OCI-M1 (cell line): ENCODE data around the gene LRRC17.
"Not testable (repeated sequence)": the region's sequence is repeated elsewhere in the genome, so short reads cannot be mapped to it uniquely, and the experiment has no call there.

Experiments
- DNase-seq: peaks from one replicate; lab custom pipeline; 2025; lab: John Stamatoyannopoulos, UW

LRRC17 gene

DNA sequence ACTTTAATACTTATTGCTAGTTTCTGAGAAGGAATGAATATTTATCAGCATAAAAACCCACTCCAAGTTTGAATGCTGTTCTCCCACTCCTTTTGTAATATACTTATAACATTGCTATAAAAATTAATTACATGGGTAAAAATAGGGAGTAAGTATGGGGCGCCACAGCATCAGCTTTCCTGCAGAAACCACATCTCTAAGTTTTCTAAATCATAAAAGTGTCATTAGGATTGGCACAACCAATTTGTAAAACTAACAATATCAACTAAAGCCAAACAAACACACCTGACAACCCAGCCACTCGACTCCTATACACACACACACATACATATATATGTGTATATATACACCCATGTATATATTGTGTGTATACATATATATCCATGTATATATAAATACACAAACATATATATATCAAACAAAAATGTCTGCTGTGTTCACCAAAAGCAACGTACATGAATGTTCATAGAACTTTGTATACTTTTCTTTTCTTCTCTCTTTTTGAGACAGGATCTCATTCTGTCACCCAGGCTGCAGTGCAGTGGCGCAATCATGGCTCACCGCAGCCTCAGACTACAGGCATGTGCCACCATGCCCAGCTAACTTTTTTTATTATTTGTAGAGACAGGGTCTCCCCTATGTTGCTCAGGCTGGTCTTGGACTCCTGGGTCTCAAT, 14.8 kb upstream of the LRRC17 start:
- no peak for DNase-seq

DNA sequence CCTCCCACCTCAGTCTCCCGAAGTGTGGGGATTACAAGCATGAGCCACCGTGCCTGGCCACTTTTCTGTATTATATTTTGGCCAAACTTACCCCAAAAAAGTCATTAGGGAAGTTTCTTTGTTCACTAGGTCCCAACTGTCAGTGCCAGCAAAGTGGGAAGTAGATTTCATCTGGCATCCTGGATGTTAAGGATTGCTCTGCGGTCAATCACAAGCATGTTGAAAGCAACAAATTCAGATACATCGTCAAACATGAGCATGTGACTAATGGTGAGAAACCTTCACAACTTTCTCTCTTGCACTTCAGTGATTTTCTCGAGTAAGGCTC, 14.3 kb upstream of the LRRC17 start:
- no peak for DNase-seq

DNA sequence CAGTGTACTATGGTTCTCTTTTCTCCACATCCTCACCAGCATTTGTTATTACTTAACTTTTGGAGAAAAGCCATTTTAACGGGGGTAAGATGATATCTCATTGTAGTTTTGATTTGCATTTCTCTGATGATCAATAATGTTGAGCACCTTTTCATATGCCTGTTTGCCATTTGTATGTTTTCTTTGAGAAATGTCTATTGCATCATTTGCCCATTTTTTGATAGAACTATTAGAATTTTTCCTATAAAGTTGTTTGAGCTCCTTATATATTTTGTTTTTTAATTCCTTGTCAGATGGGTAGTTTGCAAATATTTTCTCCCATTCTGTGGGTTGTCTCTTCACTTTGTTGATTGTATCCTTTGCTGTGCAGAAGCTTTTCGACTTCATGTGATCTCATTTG, 10.7 kb upstream of the LRRC17 start:
- DNase-seq = not testable (repeated sequence)

DNA sequence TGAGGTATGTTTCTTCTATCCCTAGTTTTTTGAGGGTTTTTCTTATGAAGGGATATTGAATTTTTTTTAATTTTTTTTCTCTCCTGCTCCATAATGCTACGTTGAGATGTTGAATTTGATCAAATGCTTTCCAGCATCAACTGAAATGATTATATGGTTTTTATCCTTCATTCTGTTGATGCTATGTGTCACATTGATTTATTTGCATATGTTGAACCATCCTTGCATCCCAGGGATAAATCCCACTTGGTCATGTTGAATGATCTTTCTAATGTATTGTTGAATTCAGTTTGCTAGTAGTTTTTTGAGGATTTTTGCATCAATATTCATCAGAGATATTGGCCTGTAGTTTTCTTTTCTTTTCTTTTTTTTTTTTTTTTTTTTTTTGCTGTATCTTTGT, 9.2 kb upstream of the LRRC17 start:
- DNase-seq = not testable (repeated sequence)

DNA sequence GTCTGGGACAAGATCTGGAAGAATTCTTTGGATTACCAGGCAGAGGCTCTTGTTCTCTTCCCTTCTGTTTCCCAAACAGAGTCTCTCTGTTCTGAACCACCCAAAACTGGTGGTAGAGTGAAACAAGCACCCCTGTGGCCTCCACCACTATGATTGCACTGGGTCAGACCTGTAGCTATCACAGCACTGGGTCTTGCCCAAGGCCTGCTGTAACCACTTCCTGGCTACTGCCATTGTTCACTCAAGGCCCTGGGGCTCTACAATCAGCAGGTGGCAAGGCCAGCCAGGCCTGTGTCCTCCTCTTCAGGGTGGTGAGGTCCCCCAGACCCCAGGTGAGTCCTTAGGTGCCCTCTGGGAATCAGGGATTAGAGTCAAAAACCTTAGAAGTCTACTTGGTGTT, 4.1 kb upstream of the LRRC17 start:
- no peak for DNase-seq

DNA sequence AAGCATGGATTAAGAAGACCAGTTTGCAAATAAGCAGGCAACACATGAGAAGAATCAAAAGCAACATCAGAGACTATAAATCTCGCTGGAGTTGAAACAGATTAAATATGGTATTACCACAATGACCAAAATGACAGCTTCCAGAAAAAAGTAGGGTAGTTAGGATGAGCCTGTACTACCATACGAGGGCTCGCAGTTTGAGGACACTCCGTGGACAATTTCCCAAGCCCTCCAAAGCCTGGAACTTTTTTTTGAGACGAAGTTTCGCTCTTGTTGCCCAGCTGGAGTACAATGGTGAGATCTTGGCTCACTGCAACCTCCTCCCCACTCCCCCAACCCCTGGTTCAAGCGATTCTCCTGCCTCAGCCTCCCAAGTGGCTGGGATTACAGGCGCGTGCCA, 1.0 kb downstream of the LRRC17 start:
- no peak for DNase-seq

DNA sequence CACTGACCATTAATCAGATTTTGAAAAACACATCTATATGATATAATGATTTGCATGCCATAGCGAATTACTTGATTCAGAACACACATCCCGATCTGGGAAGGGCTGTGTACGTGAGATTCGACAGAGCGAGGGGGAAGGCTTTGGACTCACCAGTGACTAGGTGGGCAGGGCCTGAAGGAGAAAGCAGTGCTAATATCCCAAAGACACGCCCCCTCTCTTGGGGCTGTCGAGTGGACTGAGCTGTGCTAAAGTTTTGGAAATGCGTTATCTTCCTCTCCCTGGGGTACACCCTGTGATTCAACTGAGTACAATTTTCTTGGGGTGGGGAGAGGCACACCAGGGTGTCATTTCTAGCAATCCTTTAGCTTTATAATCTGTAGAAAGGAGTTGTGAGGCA, 1.8 kb downstream of the LRRC17 start:
- DNase-seq = no peak

DNA sequence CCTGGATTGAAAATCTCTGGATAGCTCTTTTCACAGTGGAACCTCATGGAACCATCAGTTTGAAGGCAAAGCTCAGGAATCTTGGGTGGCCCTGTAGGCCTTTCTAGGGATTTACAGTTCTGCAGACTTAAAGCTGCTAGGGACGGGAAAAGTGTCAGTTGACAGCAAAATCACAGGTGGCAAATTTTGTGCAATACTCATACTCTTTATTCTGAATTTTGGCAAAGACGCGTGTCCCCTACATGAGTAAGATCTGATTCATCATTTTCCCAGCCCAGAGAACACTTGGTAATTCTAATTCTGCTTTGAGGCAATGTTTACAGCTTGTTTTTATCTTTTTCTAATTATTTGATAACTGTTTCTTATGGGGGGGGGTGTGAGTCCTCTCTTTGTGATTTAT, 3.6 kb downstream of the LRRC17 start:
- no peak for DNase-seq

DNA sequence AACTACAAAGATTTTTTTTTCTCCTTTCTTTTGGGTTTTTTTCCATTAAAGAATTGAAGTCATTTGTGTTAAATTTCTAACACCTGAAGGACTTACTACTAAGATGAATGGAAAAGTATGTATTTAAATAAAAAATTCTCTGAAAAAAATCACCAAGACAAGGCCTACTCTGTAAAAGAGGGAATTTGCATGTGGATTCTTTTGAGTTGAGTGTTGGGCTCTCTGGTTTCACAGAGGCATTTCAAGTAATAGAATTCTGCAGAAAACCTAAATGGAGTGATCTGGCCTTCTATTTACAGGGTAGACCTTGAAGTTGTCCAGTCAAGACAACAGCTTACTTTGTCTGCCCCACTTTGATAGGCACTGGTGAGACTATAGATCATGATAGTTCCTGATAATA, 4.1 kb downstream of the LRRC17 start:
- no peak for DNase-seq

DNA sequence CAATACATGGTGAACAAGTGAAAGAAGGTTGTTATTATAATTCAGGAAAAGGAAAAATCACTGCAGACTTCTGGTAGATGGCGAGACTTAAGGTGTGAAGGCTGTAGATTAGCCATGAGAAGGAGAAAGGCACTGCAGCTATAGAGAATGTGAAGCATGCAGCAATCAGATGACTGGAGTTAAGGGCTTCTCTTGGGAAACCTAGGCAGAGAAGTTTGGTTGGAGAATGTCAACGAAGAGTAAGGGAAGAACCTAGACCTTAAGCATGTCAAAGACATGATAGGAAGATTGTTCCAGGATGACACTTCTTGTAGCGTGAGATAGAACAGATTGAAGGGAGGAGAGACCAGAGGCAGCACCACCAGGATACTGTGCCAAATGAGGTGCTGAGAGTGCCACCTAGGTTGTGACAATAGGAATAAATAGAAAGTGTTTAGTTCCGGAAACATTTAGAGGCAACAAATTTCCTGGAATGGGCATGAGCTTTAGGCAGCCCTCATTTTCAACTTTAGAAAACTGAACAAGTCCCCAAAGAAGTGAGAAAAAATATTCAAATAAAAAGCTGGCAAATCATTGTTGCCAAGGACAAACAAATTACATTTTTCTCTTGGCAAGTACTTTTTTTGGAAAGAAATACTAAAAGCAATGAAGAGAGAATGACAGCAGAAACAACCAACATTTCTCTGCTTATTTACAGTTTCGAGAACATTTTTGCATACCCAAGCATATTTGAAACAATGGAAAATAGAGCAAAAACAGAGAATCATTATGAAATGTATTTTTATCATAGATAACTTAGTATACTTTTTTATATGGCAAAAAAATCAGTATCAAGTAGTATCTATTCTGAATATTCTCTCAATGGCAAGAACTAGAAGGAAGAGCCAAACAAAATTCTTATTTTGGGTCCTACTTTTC, 4.9 kb downstream of the LRRC17 start:
- peak; percentile 29 for DNase-seq

DNA sequence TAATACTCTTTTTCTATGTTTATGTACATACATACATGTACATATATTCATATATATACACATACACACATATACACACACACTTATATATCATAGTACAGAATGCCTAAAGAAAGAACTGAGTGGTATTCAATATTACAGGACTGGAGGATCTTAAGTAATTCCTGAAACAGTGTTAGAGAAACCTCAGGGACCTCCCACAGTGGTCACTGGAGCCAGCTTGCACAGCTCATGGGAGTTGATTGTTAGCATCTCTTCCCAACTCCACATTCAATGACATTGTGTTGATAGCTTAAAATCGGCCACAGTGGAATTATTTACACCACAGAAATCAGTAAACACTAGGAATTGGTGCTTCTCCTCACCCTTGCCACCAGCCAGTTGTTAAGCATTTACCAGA, 6.0 kb downstream of the LRRC17 start:
- DNase-seq = no peak

DNA sequence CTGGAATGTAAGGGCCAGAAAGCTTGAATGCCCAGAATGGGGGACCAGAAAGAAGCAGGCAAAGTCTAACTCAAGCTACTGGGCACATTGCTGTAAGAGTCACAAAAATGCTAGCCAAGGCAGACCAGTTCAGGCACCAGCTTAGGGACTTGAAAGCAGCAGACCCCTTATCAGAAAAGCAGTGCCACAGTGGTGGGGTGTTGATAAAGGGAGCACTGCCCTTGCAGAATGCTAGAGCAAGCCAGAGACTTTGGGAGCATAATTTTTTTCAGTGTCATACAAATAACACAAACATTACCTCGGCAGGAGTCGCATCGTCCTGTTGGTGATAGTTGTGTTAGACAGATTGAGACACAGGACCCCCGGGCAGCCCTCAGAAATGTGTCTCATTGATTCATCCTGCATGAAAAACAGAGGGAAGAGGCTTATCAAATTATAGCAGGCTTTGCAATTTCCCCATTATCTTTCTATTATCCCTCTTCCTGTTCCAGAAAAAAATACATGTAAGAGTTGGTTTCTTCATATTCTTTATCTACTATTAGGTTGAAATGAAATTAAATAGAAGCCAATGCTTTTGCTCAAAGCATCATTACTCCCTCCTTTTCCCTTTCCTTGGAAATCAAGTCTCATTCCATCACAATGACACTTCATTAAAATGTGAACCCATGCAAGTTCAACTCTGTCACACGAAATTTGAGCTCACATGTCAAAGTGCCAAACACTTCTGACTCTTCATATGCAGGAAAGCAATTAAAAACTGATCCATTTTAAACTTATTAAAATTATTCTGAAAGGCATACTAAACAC, 13.4 kb downstream of the LRRC17 start:
- DNase-seq = peak; percentile 55

DNA sequence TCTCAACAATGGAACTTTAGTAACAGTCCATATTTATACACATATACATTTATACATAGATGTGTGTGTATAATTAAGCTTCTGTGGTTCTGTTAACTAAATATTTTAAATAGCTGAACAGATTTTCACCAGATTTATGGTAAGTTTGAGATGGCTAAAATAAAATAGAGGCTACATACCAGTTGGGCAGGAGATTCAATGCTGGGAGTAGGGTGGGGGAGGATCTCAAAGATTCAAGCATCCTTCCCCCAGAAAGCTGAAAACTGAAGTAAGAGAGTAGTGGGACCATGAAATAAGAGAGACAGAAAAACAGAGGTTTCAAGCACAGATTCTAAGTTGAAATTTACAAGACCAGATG, 14.0 kb downstream of the LRRC17 start:
- DNase-seq = no peak

DNA sequence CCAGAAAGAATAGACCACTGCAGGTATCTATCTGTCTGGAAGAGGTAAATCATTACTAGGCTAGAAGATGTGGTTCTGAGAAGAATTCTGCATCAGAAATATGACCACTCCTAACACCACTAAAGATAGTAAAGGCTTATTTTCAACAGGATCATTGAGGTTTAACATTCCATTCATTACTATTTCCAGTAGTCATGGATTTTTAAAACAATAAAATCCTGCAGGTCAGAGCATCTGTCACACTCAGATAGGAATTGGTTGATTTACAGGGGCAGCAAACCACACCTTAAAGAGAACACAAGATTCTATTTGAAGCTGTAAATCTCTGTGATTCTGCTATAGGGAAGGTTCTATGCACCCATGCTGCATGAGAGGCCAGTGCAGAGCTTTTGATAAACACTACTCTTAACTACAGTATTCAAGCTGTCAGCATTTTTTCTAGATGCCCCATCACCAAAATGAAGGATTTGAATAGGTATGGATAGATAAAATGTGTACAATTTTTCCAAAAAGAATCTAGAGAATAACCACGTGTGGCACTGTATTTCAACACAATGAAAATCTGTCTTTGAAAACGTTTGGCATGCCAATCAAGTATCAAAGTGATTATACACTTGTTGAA, 14.6 kb downstream of the LRRC17 start:
- no peak for DNase-seq

DNA sequence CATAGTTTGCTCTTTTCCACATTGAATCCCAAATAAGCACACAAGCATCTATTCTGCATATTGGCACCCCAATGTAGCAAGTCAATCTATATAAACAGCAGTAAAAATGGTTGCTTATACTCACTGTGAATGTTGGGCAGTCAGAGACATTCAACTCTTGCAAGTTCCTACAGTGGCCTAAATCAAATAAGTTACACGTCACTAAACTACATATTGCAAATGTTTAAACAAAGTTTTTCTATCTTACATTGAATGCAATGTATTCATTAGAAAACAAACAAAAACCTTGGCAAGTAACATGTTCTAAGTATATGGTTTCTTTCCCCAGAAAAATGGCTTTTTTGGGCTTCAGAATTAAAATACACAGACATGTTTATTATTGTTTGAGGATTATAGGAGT, 19.0 kb downstream of the LRRC17 start:
- no peak for DNase-seq

DNA sequence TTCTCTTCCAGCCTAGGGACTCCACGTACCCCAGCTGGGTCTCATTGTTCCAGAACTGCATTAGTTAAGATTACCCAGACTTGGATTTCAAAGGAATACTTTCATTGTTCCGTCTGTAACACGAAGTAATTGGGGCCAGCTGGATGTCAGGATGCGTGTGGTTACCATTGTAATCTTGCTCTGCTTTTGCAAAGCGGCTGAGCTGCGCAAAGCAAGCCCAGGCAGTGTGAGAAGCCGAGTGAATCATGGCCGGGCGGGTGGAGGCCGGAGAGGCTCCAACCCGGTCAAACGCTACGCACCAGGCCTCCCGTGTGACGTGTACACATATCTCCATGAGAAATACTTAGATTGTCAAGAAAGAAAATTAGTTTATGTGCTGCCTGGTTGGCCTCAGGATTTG, 21.0 kb downstream of the LRRC17 start:
- no peak for DNase-seq

DNA sequence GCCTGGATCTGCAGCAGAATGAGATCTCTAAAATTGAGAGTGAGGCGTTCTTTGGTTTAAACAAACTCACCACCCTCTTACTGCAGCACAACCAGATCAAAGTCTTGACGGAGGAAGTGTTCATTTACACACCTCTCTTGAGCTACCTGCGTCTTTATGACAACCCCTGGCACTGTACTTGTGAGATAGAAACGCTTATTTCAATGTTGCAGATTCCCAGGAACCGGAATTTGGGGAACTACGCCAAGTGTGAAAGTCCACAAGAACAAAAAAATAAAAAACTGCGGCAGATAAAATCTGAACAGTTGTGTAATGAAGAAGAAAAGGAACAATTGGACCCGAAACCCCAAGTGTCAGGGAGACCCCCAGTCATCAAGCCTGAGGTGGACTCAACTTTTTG, 21.4 kb downstream of the LRRC17 start:
- DNase-seq = no peak

DNA sequence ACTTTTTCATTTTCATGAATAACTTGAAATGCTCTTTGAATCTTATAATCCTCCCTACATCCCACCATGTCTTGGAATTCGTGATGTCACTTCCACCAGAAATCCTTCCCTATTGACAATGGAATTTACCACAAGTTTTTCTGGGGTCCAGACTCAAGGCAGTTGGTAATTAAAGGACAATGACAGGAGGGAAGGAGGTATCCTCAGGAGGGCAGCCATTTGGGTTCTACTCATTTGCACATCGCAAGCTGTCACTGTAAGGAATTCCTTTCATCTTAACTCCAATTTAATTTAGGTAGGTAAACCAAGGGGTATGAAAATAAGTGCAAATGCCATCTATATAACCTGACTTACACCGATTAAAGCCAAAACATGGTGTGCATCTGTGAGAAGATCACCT, 21.9 kb downstream of the LRRC17 start:
- no peak for DNase-seq

DNA sequence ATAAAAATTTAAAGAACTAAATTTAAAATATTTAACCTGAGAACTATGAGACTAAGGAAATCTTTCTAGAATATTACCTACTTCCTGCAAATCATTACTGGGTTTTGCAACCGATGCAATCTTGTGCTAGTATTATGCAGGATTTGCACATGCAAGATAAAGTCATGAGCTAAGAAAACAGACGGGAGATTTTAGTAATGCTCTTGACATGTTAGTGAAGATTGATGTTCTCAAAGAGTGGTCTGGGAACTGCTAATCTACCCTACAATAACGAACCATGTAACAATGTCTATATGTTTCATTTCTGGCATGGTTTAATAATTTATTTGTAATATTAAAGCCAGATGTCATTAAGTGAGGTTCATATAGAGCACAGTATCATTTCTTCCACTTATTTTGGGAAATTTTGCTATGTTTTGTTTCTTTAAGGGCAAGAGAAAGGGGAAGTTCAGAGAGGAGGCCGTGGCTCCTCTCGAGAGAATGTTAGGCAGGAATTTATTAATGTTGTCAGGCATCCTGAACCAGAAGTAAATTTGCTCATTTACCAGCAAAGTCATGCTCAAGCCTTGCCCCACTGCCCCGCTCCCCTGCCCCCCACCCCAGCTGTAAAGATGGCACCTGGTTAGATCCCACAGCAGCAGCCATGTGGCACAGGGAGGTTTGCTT, 22.8 kb downstream of the LRRC17 start:
- peak; percentile 39 for DNase-seq

DNA sequence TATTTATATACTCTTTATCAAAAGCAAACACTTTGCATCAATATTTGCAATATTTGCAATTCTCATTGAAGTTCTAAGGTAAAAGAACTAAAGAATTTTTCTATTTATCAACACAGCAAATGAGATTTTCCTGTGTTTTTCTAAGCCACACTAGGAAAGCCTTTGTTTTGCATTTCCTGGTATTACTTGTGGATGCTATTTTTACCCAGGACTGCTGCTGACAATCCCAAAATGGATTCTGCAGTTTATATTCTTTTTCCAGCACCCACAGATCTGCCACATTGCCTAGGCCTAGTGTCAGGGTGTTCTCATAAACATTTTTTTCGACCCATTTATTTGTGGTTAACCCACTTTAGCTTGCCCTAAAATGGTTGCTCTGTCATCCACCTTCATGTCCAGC, 25.9 kb downstream of the LRRC17 start:
- no peak for DNase-seq

DNA sequence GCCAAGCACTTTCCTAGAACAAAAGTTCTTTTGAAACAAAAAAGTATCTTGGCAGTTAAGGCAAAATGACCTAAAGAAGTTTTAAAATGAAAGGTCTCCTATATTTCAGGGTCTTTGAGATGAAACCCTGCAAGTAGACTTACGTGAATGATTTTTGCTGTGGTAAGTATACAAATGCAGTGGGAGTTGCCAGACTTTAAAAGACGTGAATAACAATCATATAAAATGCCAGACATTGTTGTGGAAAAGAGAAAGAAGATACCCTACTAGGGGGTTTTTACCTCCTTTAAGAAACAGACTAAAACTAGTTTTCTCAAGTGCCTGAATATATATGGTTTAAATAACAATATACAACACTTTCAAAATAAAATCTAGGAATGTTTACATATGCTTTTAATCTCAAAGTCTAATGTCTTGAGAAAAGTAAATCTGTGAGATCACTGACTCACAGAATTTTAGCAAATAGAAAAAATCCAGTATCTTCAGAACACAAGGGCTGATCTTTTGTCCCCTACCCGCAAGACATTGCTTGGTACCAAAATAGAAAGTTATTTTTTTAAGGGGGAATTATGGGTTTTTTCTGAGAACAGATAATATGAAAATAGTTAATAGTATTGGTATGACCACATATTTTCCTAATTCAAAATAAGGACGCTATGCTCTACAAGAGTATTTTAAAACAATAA, 29.5 kb downstream of the LRRC17 start:
- no peak for DNase-seq
